Gastroesophageal sphincter (tissue), 4 donors: Measurements from ENCODE around the gene TM9SF1. TPM values are rescaled to one million over a fixed set of nuclear protein-coding genes. Genes with fewer than 3 reads are reported as not detected.

Experiments used
- ATAC-seq: fragments of 150-250 bp; one replicate; pipeline ENCODE4 v1.9.1; 2016; ENCODE audit warnings: mild to moderate bottlenecking, moderate library complexity
- H3K27ac ChIP-seq, 4 donors: fragments of 200-600 bp; sonication (generic) in 3 of 4; 1 replicate in 3 of 4; 2 replicates in 1 of 4; pipeline ENCODE4 v1.5.1; 2016 to 2019
- H3K27me3 ChIP-seq: fragments of 200-600 bp; sonication (generic); one replicate; pipeline ENCODE4 v1.5.1; 2019
- H3K36me3 ChIP-seq, 2 donors: fragments of 200-600 bp; sonication (generic); one replicate each; pipeline ENCODE4 v1.5.1; 2019; ENCODE audit warnings: control low read depth in 1 of 2
- H3K4me1 ChIP-seq, 3 donors: fragments of 200-600 bp; sonication (generic); 1 replicate in 2 of 3; 2 replicates in 1 of 3; pipeline ENCODE4 v1.5.1; 2016 to 2019; ENCODE audit warnings: control low read depth in 2 of 3
- H3K4me3 ChIP-seq, 2 donors: fragments of 200-600 bp; sonication (generic); one replicate each; pipeline ENCODE4 v1.5.1; 2019; ENCODE audit warnings: mild to moderate bottlenecking in 1 of 2, moderate library complexity in 1 of 2
- H3K9me3 ChIP-seq, 3 donors: fragments of 200-600 bp; sonication (generic); one replicate each; pipeline ENCODE4 v1.5.1; 2017 to 2019; ENCODE audit warnings: control low read depth in 2 of 3
- EP300 ChIP-seq: sonication (generic); formaldehyde crosslinking; IDR thresholded peaks from one replicate; pipeline ENCODE4 v1.6.1; 2017; ENCODE audit warnings: antibody characterized with exemption, mild to moderate bottlenecking
- POLR2A ChIP-seq, 2 donors: fragments of 450-650 bp; IDR thresholded peaks; one replicate each; pipeline ENCODE4 v1.6.1; 2017; ENCODE audit warnings: antibody characterized with exemption in 2 of 2, mild to moderate bottlenecking in 2 of 2, moderate library complexity in 1 of 2
- POLR2AphosphoS5 ChIP-seq: sonication (generic); formaldehyde crosslinking; IDR thresholded peaks from one replicate; pipeline ENCODE4 v1.6.1; 2017; ENCODE audit warnings: antibody characterized with exemption
- WGBS, 2 donors: methylation state at CpG; one replicate each; pipeline ENCODE4 v1.1.5; 2018; ENCODE audit warnings: low coverage in 1 of 2; 5-methylcytosine and 5-hydroxymethylcytosine counted together
- total RNA-seq, 4 donors: library from RNA; depleted of rRNA; stranded (reverse); fragments of >200 nt; gene quantifications; one replicate each; pipeline ENCODE4 v1.1.0, GENCODE V29; 2016
- TF ChIP-seq, protein P1 (sequence below), 4 experiments: fragments of 200-600 bp in 2 of 4; fragments of 450-650 bp in 2 of 4; sonication (generic) in 1 of 4; IDR thresholded peaks; one replicate each; pipeline ENCODE4 v1.5.1; 2017 to 2019; ENCODE audit warnings: antibody characterized with exemption in 4 of 4, mild to moderate bottlenecking in 2 of 4, moderate library complexity in 2 of 4

TM9SF1 gene
- total RNA-seq, 4 donors from 2014 or later = 34.7 to 53.3 (median 45.0) TPM

DNA sequence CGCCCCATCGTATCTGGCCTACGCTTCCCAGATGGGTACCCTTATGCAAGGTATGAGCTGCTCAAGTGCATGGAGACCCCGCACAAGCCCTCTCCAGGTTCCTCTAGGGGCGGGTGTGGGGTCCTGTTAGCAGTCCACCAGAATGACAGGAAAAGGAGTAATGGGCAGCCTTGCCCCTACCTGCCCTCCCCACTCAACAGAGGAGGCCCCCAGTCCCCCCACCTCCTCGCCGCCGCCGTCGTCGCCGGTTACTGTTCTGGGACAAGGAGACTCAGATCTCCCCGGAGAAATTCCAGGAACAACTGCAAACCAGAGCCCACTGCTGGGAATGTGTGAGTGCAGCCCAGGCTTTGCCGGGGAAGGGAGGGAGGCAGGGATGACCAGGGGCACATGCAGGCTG lies 17.4 kb downstream of the TM9SF1 start:
- H3K4me3 ChIP-seq = no peak overlapping the region
- TF ChIP-seq POLR2A (IDR thresholded peaks at IDR 0.05) (no peak), EP300 (no peak), POLR2AphosphoS5 (no peak)
- TF ChIP-seq, protein P1, sequence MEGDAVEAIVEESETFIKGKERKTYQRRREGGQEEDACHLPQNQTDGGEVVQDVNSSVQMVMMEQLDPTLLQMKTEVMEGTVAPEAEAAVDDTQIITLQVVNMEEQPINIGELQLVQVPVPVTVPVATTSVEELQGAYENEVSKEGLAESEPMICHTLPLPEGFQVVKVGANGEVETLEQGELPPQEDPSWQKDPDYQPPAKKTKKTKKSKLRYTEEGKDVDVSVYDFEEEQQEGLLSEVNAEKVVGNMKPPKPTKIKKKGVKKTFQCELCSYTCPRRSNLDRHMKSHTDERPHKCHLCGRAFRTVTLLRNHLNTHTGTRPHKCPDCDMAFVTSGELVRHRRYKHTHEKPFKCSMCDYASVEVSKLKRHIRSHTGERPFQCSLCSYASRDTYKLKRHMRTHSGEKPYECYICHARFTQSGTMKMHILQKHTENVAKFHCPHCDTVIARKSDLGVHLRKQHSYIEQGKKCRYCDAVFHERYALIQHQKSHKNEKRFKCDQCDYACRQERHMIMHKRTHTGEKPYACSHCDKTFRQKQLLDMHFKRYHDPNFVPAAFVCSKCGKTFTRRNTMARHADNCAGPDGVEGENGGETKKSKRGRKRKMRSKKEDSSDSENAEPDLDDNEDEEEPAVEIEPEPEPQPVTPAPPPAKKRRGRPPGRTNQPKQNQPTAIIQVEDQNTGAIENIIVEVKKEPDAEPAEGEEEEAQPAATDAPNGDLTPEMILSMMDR (IDR thresholded peaks at IDR 0.05) = no peak
- no peaks in the 10 kb centered on the region for H3K9me3 ChIP-seq
- 91% methylated on average over 5 of the region's 14 CpGs; no CpG with 5 or more reads in 1 of the 2 donors for WGBS, 2 donors
- peaks cover 0 to 67% of the 10 kb centered on the region in 2 donors for H3K36me3 ChIP-seq
- H3K4me1 ChIP-seq = peaks cover 0 to 14% (median 4%) of the 10 kb centered on the region in 3 donors
- ATAC-seq = no peak
- H3K27ac ChIP-seq = no peak overlapping the region
- no peaks in the 10 kb centered on the region for H3K27me3 ChIP-seq

DNA sequence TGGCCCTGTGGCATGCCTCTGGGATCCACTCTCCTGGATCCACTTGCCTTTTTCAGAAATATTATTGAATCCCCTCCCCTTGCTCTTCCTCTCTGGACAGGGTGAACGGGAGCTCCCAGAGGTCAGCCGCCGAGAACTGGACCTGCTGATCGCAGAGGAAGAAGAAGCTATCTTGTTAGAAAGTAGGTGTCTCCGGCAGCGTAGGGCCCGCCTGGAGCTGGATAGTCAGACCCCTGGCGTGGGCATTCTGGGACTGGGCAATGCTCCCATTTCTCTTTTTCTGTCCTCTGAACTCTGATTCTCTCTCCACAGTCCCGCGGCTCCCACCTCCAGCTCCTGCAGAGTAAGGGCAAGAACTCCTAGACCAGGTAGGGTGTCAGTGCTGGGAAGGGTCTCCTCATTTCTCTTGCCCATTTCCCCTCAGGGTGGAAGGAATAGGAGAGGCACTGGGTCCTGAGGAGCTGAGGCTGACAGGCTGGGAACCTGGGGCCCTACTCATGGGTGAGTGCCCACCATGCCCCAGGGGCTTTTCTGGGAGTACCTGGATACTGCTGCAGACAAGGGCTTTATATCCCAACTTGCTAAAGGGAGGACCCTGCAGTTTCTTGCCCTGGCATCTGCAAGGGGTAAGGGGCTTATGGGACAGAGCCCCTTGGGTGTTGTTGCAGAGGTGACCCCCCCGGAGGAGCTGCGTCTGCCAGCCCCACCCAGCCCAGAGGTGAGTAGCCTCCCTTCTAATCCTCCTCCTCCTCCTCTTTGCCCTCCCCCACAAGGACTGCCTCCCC lies 18.0 kb downstream of the TM9SF1 start:
- TF ChIP-seq, protein P1 (IDR thresholded peaks at IDR 0.05) = no peak
- TF ChIP-seq POLR2A (IDR thresholded peaks at IDR 0.05) = no peak
- no peak for TF ChIP-seq POLR2AphosphoS5
- TF ChIP-seq EP300 = no peak
- no peak overlapping the region for H3K27ac ChIP-seq
- no peaks in the 10 kb centered on the region for H3K27me3 ChIP-seq
- peaks cover 0 to 20% (median 4%) of the 10 kb centered on the region in 3 donors for H3K4me1 ChIP-seq
- H3K36me3 ChIP-seq = peaks cover 0 to 60% of the 10 kb centered on the region in 2 donors
- no peaks in the 10 kb centered on the region for H3K9me3 ChIP-seq
- no peak overlapping the region for H3K4me3 ChIP-seq
- ATAC-seq = no peak
- 60% methylated on average over 2 of the region's 12 CpGs; no CpG with 5 or more reads in 1 of the 2 donors for WGBS, 2 donors

DNA sequence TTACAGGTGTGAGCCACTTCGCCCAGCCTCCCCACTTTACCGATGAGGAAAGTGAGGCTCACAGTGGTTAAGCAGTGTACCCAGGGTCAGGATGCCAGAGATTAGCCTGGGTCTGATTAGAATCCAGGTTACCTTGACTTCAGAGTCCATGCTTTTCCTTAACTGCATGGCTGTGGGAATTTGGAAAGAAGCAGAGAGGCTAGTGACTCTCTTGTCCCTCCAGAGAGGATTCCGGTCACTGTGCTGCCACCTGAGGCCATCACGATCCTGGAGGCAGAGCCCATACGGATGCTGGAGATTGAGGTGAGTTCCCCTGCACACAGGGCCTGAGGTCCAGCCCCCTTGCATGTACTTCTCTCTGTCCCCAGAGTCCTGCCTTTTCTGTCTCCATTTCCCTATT lies 18.6 kb downstream of the TM9SF1 start:
- TF ChIP-seq EP300 (no peak), POLR2A (IDR thresholded peaks at IDR 0.05) (no peak), POLR2AphosphoS5 (no peak)
- TF ChIP-seq, protein P1 (IDR thresholded peaks at IDR 0.05) = no peak

DNA sequence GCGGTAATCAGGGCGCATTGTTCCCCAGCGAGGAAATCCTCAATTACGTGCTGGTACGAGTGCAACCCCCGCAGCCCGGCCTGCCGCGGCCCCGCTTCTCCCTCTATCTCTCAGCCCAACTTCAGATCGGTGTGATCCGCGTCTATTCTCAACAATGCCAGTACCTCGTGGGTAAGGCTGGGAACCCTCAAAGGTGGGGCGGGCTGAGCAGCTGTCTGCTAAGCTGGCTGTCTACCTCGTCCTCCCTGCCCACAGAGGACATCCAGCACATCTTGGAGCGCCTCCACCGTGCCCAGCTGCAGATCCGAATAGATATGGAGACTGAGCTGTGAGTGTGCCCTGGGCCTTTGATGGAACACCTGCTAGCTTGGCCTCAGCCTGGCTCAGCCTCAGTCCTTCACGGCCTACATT lies 22.4 kb downstream of the TM9SF1 start:
- Histone ChIP-seq H3K27ac (peak overlapping the region in 3 of 4 donors; percentile 60 to 72 (median 63)), H3K4me1 (peaks cover 0 to 21% (median 3%) of the 10 kb centered on the region in 3 donors), H3K4me3 (no peak overlapping the region), H3K36me3 (peaks cover 0 to 37% of the 10 kb centered on the region in 2 donors), H3K27me3 (no peaks in the 10 kb centered on the region), H3K9me3 (no peaks in the 10 kb centered on the region)
- no CpG with 5 or more reads among the region's 20 CpGs for WGBS, 2 donors
- no peak for ATAC-seq
- TF ChIP-seq POLR2AphosphoS5 (no peak), POLR2A (IDR thresholded peaks at IDR 0.05) (no peak), EP300 (no peak)
- TF ChIP-seq, protein P1 (IDR thresholded peaks at IDR 0.05) = no peak

More for the DNA sequence above, 18.6 kb downstream of the TM9SF1 start:
- Histone ChIP-seq H3K4me1 (peaks cover 0 to 26% (median 7%) of the 10 kb centered on the region in 3 donors), H3K27me3 (no peaks in the 10 kb centered on the region), H3K27ac (no peak overlapping the region), H3K9me3 (no peaks in the 10 kb centered on the region), H3K4me3 (no peak overlapping the region), H3K36me3 (peaks cover 0 to 54% of the 10 kb centered on the region in 2 donors)
- no peak for ATAC-seq
- WGBS, 2 donors = 88% methylated on average over 1 of the region's 5 CpGs; no CpG with 5 or more reads in 1 of the 2 donors
